Measurements from ENCODE around the gene ARFGEF3. TPM values are rescaled to one million over a fixed set of nuclear protein-coding genes. Genes with fewer than 3 reads are reported as not detected.

The ARFGEF3 gene
- total RNA-seq, 1 experiment from 2014 or later = 20.1 TPM

- H3K4me1 Mint-ChIP-seq = peaks cover 35% of the 10 kb centered on the region
- POLR2A ChIA-PET = no interaction called here
- no peaks in the 10 kb centered on the region for H3K27me3 Mint-ChIP-seq (ENCODE audit: low read depth)
- DNase-seq (ENCODE audit: low spot score) = no peak
- ATAC-seq = no peak
- CTCF ChIA-PET = interaction anchor here (1.9 kb wide), 1 partner anchor 33 kb away, joined by 5 read pairs; the partner anchor contains the start of gene HEBP2
- H3K4me3 Mint-ChIP-seq = no peak overlapping the region
- H3K27ac Mint-ChIP-seq = no peak overlapping the region
- TF ChIP-seq ZNF396 (CRISPR knock-in tag; IDR thresholded peaks at IDR 0.05; ENCODE audit: borderline replicate concordance) (no peak), FOXP4 (CRISPR knock-in tag; IDR thresholded peaks at IDR 0.05) (no peak), CDX4 (CRISPR knock-in tag; IDR thresholded peaks at IDR 0.05; ENCODE audit: borderline replicate concordance) (no peak), MXD4 (CRISPR knock-in tag; IDR thresholded peaks at IDR 0.05; ENCODE audit: borderline replicate concordance) (no peak), ZNF512 (CRISPR knock-in tag; IDR thresholded peaks at IDR 0.05; ENCODE audit: borderline replicate concordance) (no peak)
- peaks cover 7% of the 10 kb centered on the region; the same call in 1 of the 2 replicates for H3K9me3 Mint-ChIP-seq
- peaks cover 3% of the 10 kb centered on the region for H3K36me3 Mint-ChIP-seq
Observed at GRCh38 chr6:138370631-138371451, 209.1 kb downstream of the ARFGEF3 start.

- ChIA-PET CTCF (interaction anchor here (1.9 kb wide), 1 partner anchor 33 kb away, joined by 5 read pairs; the partner anchor contains the start of gene HEBP2), POLR2A (no interaction called here)
- no peak overlapping the region for H3K27ac Mint-ChIP-seq
- ATAC-seq (no peak), DNase-seq (ENCODE audit: low spot score) (no peak)
- no peak overlapping the region for H3K4me3 Mint-ChIP-seq
- peaks cover 3% of the 10 kb centered on the region for H3K36me3 Mint-ChIP-seq
- H3K9me3 Mint-ChIP-seq = peaks cover 7% of the 10 kb centered on the region; the same call in 1 of the 2 replicates
- H3K27me3 Mint-ChIP-seq (ENCODE audit: low read depth) = no peaks in the 10 kb centered on the region
- no peak for TF ChIP-seq ZNF121 (CRISPR knock-in tag; IDR thresholded peaks at IDR 0.05)
- no peak for TF ChIP-seq ZNF671 (CRISPR knock-in tag; IDR thresholded peaks at IDR 0.05)
- no peak for TF ChIP-seq E2F4 (CRISPR knock-in tag; IDR thresholded peaks at IDR 0.05; ENCODE audit: borderline replicate concordance, low read depth)
- TF ChIP-seq NFYB (CRISPR knock-in tag; conservative IDR thresholded peaks at IDR 0.05; ENCODE audit: low read depth) = no peak
- TF ChIP-seq CREM (CRISPR knock-in tag; IDR thresholded peaks at IDR 0.05) = no peak
- no peak for TF ChIP-seq E2F5 (CRISPR knock-in tag; IDR thresholded peaks at IDR 0.05)
- TF ChIP-seq PREB (CRISPR knock-in tag; IDR thresholded peaks at IDR 0.05; ENCODE audit: borderline replicate concordance) = no peak
- no peak for TF ChIP-seq ZNF281 (CRISPR knock-in tag; IDR thresholded peaks at IDR 0.05)
- TF ChIP-seq NR2C2 (CRISPR knock-in tag; IDR thresholded peaks at IDR 0.05) = no peak
- TF ChIP-seq NR1H2 (CRISPR knock-in tag; IDR thresholded peaks at IDR 0.05) = no peak
- H3K4me1 Mint-ChIP-seq = peaks cover 34% of the 10 kb centered on the region
Observed at GRCh38 chr6:138371452-138371711, 209.6 kb downstream of the ARFGEF3 start.
